DMS114 treated with DMSO at 0.1 percent for 48 hours (cell line): ENCODE measurements around the gene GNB1.

Source experiments
- DNase-seq: peaks from one replicate; lab custom pipeline; 2025; ENCODE audit not compliant: unreplicated experiment; lab: John Stamatoyannopoulos, UW

Gene GNB1

DNA sequence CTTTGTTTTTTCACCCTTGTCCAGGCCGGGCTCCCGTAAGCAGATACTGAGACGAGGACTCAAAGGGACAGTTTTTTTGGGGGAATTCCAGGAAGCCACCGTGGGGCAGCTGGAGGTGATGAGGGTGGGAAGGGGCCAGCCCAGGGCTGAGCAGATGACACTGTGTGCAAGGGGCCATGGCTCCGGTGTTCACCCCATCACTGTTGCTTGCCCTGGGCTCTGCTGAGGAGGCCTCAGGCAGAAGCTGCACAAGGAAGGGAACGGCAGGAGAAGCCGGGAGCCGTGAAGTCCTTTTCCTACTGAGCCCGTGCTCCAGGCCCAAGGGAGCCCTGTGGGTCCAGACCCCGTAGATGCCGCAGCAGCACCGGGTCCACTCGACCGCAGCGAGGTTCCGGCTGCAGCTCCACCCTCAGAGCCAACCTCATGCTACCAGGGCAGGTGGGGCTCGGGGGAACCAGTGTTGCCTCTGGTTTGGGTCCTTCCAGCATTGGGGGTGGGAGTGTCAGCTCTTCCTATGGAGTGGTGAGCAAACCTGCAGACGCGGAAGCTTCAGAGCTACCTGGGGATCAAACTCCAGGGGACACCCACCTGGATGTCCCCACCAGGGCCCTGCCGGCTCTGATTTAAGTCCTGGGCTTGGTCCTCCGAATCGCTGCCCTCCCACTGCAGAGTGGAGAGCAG, 19.9 kb upstream of the GNB1 start:
- no peak for DNase-seq

DNA sequence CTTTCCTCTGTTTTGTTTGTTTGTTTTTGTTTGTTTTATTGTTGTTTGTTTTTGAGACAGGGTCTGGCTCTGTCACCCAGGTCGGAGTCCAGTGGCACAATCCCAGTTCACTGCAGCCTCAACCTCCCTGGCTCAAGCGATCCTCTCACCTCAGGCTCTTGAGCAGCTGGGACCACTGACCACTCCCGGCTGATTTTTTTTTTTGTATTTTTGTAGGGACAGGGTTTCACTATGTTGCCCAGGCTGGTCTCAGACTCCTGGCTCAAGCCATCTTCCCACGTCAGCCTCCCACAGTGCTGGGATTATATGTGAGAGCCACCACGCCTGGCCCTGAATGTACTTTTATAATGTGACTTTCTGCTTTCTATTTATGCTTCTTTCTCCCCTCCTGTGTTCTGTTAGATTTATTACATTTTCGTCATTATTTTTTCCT, 19.2 kb upstream of the GNB1 start:
- DNase-seq: no peak

DNA sequence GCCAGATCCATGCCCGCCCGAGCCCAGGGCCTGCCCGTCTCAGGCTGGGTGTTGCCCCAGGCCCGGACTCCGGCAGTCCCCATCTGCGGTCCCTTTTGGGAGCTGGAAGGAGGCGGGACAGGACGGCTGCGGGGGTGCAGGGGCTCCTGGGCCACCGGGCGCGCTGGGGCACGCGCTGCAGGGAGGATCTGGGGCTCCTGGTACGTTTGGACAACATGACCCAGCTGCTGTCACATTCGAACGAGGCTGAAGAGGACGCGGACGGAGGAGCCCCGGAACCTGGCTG, 17.6 kb upstream of the GNB1 start:
- no peak for DNase-seq

DNA sequence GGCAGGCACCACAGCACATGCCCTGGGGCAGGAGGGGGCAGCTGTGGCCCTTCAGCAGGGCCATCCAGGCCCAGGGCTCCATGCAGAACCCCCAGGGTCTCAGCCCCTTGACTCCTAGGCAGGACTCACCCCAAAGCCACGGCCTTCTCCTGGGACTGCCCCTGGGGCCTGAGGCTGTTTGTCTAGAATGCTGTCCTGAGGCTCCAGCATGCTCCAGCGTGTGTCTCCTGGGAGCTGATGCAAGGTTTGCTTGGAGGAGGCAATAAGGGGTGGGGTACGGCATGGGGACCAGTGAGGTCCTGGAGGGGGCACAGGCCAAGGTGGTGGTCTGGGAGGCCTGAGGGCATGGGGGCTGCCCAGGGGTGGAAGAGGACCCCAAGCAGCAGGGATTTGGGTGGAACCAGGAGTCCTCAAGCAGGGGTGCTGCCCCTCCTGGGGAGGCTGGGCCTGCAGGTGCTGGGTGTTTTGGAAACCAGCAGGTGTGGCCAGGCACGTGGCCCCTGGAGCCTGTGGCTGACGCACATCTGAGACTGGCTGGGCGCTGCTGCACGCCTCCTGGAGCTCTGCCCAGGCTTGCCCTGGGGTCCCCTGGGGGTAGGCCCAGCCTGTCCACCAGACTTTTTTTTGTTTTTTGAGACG, 16.3 kb upstream of the GNB1 start:
- no peak for DNase-seq

- DNase-seq: peak; percentile 86
These were observed 15.6 kb upstream of the GNB1 start for GRCh38 chr1:1906185-1907097.

DNA sequence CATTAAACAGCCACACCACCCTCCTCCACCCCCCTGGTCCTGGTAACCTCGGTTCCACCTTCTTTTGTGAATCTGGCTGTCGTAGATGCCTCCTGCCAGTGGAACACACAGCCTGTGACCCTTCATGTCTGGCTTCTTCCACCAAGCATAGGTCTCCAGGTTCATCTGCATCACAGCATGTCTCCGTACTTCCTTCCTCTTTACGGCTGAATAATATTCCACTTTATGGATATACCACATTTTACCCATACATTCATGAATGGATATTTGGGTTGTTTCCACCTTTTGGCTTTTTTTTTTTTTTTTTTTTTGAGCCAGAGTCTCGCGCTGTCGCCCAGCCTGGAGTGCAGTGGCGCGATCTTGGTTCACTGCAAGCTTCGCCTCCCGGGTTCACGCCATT, 12.3 kb upstream of the GNB1 start:
- DNase-seq: no peak

DNA sequence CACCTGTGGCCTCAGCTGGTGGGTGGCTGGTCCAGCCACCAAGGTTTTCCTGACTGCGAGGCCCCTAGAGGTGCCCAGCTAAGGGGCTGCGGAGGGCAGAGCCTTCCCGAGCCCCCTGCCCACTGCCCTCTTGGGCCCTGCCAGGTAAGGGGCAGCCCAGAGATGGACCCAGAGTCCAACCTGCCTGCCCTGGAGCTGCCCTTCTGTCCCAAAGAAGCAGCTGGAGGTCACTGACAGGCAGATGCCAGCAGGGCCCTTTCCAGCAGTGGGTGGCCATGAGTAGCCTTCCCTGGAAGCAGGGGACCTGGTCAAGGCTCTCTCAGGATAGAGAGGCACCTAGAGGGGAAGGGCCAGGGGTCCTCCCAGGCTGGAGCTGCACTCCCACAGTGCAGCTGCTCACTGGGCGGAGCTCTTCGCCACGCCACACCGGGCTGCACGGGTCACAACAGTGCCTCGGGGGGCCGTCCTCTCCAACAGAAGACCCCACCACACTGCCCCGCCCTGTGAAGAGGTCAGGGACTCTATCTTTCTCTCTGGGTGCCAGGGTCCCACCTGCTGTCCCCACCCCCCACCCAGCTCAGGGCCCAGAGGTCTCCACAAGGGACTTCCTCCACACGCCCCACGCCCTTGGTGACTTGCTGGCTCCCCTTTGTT, 10.9 kb upstream of the GNB1 start:
- DNase-seq: no peak

GRCh38 chr1:1900883-1901640, 10.2 kb upstream of the GNB1 start:
- DNase-seq: no peak

DNA sequence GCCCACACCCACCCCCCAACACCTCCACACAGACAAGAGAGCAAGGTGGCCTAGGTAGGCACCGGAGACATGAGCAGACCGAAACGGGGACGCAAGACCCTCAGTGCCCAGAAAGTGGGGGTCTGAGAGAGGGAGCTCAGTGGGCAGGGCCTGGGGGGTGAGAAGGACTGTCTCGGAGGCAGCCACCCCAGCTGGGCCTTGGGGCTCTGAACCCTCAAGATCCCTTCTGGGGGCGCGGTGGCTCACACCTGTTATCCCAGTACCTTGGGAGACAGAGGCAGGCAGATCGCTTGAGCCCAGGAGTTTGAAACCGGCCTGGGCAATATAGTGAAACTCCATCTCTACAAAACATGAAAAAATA, 9.1 kb upstream of the GNB1 start:
- no peak for DNase-seq

DNA sequence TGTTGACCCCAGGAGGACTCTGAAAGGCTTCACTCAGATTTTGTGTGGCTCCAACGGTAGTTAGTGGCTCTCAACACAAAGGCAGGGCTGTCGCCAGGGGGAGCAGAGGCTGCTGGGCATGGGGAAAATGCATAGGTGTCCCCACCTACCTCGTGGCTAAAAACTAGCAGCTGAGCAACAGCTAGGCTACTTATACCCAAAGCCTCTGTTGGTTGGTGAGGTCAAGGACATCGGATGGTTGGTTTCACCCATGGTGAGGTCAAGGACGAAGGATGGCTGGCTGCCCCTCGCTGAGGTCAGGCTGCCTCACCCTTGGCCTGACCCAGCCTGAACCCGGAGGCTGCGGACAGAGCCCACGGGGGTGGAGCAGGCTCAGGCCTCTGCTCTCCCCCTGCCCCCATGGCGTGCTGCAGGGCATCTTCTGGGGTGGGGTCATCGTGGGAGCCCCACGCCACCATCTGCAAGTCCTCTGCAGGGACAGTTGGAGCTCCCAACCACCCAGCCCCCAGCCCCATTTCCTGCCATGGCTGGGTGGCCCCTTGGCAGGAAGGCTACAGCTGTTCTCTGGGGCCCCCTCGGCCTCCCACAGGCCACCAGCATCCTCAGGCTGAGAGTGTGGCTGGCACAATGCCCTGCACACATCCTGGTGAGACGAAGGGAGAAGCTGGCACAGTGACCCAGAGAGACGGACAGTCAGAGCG, 8.5 kb upstream of the GNB1 start:
- no peak for DNase-seq

- no peak for DNase-seq
These were observed 7.5 kb upstream of the GNB1 start for GRCh38 chr1:1898246-1898933.

- no peak for DNase-seq
These were observed 4.8 kb upstream of the GNB1 start for GRCh38 chr1:1895456-1896336.

- no peak for DNase-seq
These were observed 4.2 kb upstream of the GNB1 start for GRCh38 chr1:1895060-1895418.

- no peak for DNase-seq
These were observed 3.6 kb upstream of the GNB1 start for GRCh38 chr1:1894354-1895059.

DNA sequence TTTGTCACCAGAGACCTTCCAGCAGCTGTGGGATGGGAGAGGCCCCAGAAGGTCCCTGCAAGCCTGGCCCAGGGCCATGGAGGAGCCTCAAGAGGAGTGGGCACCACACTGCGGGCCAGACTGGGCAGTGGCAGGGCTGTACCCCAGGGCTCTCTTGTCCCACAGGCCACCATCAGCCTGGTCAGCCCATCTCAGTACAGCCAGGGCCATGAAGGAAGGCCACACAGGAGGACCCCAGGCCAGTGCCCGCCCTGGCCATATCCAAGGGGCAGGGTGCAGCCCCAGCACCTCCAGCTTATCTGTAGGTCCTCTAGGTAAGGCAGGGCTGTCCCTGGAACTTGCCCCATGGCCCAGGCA, 3.1 kb upstream of the GNB1 start:
- DNase-seq: no peak

GRCh38 chr1:1893291-1893985, 2.6 kb upstream of the GNB1 start:
- DNase-seq: no peak

DNA sequence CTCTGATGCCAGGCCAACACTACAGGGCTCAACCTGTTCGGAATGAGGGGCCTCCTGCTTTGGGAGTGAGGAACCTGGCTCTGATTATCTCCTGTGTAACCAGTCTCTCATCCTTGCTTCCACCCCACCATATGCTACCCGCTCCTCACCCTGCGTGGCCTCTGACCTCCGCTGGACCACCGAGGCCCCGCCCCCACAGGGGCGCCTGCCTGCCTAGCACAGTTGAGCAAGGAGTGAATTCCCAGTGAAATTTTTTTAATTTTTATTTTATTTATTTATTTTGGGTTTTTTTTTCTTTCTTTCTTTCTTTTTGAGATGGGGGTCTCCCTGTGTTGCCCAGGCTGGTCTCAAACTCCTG, 1.9 kb upstream of the GNB1 start:
- DNase-seq: no peak
